HepG2 (cell line): Measurements from ENCODE around the gene COX4I2. TPM values are rescaled to one million over a fixed set of nuclear protein-coding genes. Genes with fewer than 3 reads are reported as not detected.

ENCODE experiments used
- NFIC ChIP-seq: IDR thresholded peaks from 2 replicates; pipeline ENCODE4 v1.6.1; 2012; ENCODE audit warnings: mild to moderate bottlenecking, low read length, inconsistent platforms
- PATZ1 ChIP-seq: sonication (generic); formaldehyde crosslinking; IDR thresholded peaks from 2 replicates; pipeline ENCODE4 v1.4.0; 2020; ENCODE audit warnings: missing genetic modification reagents
- PAXIP1 ChIP-seq: sonication (generic); formaldehyde crosslinking; conservative IDR thresholded peaks from 2 replicates; pipeline ENCODE4 v1.4.0; 2020; ENCODE audit warnings: mild to moderate bottlenecking, missing genetic modification reagents, moderate library complexity
- TAF15 ChIP-seq: fragments of 200-400 bp; formaldehyde crosslinking; IDR thresholded peaks from one replicate; pipeline ENCODE4 v1.6.1; 2018; ENCODE audit warnings: mild to moderate bottlenecking, low read depth, low read length; ENCODE audit not compliant: poor library complexity, severe bottlenecking
- ZHX2 ChIP-seq, 2 experiments: sonication (generic) in 1 of 2; formaldehyde crosslinking in 1 of 2; IDR thresholded peaks; 2 replicates each; pipeline versions ENCODE4 v1.6.1 to v1.9.0; 2014 to 2022; ENCODE audit warnings: antibody characterized with exemption in 1 of 2, borderline replicate concordance in 1 of 2, inconsistent platforms in 1 of 2, low read depth in 1 of 2, missing genetic modification reagents in 1 of 2
- ZNF142 ChIP-seq: sonication (generic); formaldehyde crosslinking; IDR thresholded peaks from 2 replicates; pipeline ENCODE4 v1.4.0; 2020; ENCODE audit warnings: missing genetic modification reagents
- ZNF337 ChIP-seq: sonication (generic); formaldehyde crosslinking; IDR thresholded peaks from 2 replicates; pipeline ENCODE4 v1.5.1; 2020; ENCODE audit warnings: missing genetic modification reagents, low read depth, mild to moderate bottlenecking, borderline replicate concordance
- ZNF816 ChIP-seq: sonication (generic); formaldehyde crosslinking; IDR thresholded peaks from 2 replicates; pipeline ENCODE4 v1.8.0; 2022; ENCODE audit warnings: missing genetic modification reagents, mild to moderate bottlenecking, borderline replicate concordance
- polyA plus RNA-seq, 8 experiments: library from polyadenylated mRNA; depleted of rRNA in 3 of 8; stranded (reverse) in 7 of 8; unstranded in 1 of 8; fragments of >200 nt; fragmentation: Illumina TruSeq in 4 of 8; extraction: Trizol in 4 of 8; gene quantifications; 2 replicates each; pipeline versions ENCODE4 v1.2.1 to v1.2.3, GENCODE V29; 2011 to 2016; ENCODE audit warnings: low read depth in 4 of 8, missing spikeins in 1 of 8, mixed read lengths in 1 of 8; ENCODE audit not compliant: insufficient read depth in 1 of 8
- total RNA-seq, 5 experiments: library from RNA; depleted of rRNA; stranded (reverse); fragments of >200 nt; fragmentation: Illumina TruSeq; extraction: Trizol; gene quantifications; 2 replicates each; pipeline ENCODE4 v1.2.3, GENCODE V29; 2016; ENCODE audit warnings: low read depth in 1 of 5

The COX4I2 gene
- total and polyA plus RNA-seq, 2 of the 13 experiments (the other 11 are each of a cell fraction or from before 2014, with no cell fraction given): 1.1 TPM; not detected in 1

- TF ChIP-seq PATZ1 (peak; percentile 80), ZNF337 (no peak), ZNF816 (CRISPR knock-in tag) (0 out of 2 replicates have a peak, but pooled peaks have one; percentile 31), PAXIP1 (CRISPR knock-in tag) (peak; percentile 98), ZHX2 (IDR thresholded peaks at IDR 0.05; ENCODE audit: low read depth) (0 out of 2 replicates have a peak, but pooled peaks have one; percentile 21), ZHX2 (CRISPR knock-in tag; IDR thresholded peaks at IDR 0.05; ENCODE audit: borderline replicate concordance) (no peak), NFIC (peak; percentile 74; the same call in 1 of the 2 replicates), TAF15 (no peak), ZNF142 (no peak; the same call in 1 of the 2 replicates)
Observed at GRCh38 chr20:31663838-31664695, 26.4 kb downstream of the COX4I2 start (continued).
